GM21381 (cell line): ENCODE results near the gene SCP2D1.

Source experiments
- ATAC-seq: cut with Tn5 transposase; IDR thresholded peaks from one replicate; pipeline ENCODE4 v1.9.1; 2021; ENCODE audit warnings: mild to moderate bottlenecking, moderate library complexity; ENCODE audit not compliant: unreplicated experiment

SCP2D1 gene

GRCh38 chr20:18811904-18812303, 1.7 kb upstream of the SCP2D1 start:
- ATAC-seq, result no peak

DNA sequence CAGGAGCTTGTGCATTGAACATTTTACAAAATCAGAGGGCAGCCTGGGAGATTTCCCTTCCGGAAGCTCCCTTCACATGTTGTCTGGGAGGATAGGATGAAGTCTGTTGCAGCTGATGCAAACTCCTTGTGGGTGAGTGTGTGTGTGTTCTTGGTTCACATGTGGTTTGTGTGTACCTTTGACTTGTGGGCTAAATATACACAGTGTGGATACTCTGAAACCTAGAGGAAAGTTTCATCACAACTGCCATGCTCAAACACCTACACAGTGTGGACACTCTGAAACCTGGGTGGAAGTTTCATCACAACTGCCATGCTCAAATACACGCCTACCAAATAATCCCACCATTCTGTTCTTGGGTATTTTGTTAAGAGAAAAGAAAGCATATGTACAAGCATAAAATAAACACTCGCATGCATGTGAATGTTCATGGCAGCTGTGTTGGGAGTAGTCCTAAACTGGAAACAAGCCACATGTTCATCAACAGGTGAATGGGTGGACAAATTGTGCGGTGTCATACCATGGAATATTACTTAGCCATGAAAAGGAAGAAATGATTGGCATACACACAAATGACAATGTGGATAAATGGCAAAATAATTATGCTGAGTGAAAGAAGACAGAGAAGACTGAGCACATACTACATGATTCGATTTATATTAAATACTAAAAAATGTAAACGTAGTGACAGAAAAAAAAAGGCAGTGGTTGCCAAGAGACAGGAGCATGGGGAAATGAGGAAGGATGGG, 1.8 kb downstream of the SCP2D1 start:
- ATAC-seq, result no peak

DNA sequence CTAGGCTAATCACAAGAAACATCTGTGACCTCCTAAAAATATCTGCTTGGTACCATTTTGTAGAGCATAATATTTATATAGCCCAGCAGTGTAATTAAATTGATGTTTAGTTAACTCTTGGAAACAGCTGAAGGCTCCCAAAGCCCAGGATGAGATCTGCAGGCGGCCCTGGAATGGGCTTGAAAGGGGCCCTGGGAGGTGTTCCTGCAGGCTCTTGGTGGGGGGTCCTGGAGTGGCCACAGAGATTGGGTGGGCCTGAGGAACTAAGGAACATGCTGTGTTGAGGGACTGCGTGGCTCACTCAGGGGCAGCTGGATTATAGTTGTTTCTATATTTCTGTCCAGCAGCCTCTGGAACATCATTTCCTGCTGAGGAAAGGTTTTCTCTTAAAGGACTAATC, 9.2 kb downstream of the SCP2D1 start:
- ATAC-seq, result no peak

DNA sequence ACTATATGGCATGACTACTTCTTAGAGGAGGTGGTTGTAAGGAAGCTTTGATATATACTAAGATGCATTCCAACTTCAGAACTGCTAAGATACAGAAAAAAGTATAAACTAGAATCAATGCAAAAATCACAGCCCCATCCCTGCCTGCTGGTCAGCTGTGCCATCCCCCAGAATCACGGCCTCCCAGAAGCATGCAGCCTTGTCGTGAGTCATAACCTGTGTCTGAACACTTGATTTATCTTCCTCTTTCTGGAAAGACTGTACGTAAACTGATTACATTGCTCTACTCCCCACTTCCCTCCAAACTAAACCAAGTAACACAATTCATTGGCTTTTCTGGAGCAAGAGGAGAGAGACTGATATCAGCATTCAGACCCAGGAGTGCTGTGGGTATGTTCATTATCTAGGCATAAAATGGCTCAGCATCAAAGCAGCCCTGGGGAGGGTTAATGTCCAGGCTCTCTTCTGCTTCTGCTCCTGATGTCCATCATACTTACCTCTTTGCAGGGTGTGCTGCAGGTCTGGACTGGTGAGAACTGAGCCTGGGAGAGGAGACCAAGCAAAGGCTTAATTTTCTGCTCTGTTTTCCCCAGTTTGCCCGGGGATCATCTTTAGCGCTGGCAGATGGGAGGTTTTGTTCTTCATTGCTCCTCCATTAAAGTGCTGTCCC, 18.4 kb downstream of the SCP2D1 start:
- ATAC-seq, result no peak

GRCh38 chr20:18832546-18833200, 19.1 kb downstream of the SCP2D1 start:
- ATAC-seq, result no peak

GRCh38 chr20:18835466-18836256, 22.1 kb downstream of the SCP2D1 start:
- no peak for ATAC-seq

DNA sequence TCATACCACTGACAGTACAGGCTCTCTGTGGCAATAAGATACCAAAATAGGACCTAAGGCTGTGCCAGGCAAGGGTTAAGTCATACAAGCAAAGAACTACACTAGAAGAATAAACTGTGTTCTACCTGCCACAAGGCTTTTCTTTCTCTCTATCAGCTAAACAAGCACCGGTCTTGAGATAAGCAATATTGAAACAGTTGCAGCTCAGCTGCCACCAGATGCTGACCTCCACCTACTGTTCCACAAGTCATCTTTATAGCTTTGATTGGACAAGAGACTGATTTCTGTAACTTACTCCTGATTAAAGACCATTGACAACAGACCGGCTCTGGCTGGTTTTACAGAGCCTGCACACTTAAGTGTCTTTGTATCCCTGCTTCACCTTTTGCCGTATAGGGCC, 24.1 kb downstream of the SCP2D1 start:
- ATAC-seq, result no peak

GRCh38 chr20:18839507-18840247, 26.1 kb downstream of the SCP2D1 start:
- ATAC-seq, result no peak

DNA sequence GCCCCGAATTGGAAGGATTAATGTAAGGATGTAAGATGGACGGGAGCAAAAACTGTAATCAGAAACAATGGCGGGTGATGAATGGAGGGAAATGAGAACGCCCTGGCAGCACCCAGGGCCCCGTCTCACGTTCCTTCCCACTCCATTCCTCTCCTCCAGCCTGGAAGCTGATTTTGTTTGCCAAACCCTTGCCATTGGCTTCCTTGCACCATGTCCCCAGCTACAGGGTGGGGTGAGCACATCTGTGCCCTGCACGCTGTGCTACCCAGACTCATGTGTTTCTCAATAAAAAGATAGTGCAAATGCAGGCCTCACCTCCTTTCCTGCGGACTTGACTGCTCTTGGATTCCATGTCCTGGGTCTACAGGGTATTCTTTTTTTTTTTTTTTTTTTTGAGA, 26.7 kb downstream of the SCP2D1 start:
- no peak for ATAC-seq

DNA sequence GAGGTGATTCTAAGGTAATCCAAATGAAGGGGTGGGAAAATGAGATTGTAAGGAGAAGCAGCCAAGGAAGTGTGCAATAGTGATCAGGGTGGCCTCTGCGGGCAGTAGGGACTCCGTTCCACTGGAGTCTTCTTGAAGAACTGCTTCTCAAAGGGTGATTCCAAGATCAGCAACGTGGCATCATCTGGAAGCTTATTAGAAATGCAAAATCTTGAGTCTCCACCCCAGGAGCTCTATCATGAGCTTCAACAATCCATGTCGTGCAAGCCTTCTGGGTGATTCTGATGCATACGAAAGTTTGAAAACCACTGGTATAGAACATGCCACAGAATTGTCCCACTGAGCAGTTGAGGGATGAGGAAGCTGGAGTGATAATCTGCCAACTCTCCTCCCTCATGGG, 31.4 kb downstream of the SCP2D1 start:
- no peak for ATAC-seq

GRCh38 chr20:18847226-18847755, 33.7 kb downstream of the SCP2D1 start:
- ATAC-seq, result no peak

GRCh38 chr20:18849131-18849530, 35.5 kb downstream of the SCP2D1 start:
- ATAC-seq, result no peak

DNA sequence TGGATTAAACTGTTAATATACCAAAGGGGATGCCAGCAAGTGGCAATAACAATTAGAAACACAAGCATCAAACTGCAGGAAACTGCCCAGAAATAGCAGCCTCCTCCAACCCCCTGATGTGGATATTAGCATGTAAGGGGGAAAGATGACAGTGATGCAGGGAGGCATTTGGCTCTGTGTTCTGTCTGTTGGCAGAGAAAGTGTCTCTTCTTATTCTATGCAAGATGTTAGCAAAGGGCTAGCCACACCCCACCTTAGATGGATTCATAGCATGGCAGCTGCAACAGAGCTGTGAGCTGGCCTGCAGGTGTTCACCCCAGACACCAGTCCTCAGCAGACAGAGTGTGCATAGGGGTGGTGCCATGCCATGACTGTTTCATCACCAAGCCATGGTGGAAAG, 38.0 kb downstream of the SCP2D1 start:
- no peak for ATAC-seq

DNA sequence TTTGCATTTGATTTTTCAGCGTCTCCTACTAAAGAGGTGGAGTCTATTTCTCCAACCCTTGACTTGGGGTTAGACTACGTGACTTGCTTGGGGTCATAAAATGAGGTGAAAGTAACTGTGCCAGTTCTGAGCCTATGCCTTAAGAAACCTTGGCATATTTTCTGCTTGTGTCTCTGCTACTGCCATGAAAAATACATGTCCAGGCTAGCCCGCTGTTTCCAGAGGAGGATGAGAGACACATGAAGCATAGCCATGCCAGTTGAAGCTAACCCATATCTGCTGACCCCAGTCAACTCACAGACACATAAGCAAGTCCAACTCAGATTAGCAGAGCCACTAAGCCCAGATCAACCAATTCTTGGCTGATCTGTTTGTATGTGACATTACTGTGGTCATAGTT, 38.7 kb downstream of the SCP2D1 start:
- no peak for ATAC-seq

DNA sequence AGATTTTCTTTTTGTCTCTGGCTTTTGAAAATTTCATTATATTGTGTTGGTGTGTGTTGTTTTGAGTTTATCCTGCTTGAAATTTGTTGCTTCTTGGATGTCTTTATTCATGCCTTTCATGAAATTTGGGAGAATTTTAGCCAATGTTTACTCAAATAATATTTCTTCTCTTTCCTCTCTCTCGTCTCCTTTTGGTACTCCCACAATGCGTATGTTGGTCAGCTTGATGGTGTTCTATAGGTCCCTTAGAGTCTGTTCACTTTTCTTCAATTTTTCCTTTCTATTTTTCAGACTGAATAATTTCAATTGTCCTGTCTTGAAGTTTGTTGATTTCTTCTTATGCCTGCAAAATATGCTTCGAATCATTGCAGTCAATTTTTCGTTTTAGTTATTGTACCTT, 39.6 kb downstream of the SCP2D1 start:
- ATAC-seq, result no peak

- no peak for ATAC-seq
Observed at GRCh38 chr20:18853946-18854646, 40.5 kb downstream of the SCP2D1 start.

DNA sequence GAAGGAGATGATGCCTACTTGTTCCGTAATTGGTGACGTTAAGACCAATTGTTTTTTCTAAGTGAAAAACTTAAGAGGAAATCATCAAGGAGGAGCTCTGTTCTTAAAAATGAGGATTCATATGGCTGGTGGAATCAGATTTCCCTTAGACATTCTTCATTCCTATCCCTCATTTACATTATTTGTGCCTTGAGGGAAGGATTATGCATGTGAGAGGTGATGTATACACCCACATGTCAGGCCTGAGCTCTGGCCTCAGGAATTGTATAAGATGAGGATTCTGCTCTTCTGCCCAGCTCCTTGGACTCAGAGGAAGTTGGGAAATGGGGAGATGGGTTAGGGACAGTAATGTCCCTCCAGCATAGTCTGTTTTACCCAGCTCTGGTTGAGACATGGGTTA, 42.3 kb downstream of the SCP2D1 start:
- ATAC-seq, result no peak

GRCh38 chr20:18856873-18857272, 43.3 kb downstream of the SCP2D1 start:
- no peak for ATAC-seq

GRCh38 chr20:18857640-18858039, 44.1 kb downstream of the SCP2D1 start:
- no peak for ATAC-seq

DNA sequence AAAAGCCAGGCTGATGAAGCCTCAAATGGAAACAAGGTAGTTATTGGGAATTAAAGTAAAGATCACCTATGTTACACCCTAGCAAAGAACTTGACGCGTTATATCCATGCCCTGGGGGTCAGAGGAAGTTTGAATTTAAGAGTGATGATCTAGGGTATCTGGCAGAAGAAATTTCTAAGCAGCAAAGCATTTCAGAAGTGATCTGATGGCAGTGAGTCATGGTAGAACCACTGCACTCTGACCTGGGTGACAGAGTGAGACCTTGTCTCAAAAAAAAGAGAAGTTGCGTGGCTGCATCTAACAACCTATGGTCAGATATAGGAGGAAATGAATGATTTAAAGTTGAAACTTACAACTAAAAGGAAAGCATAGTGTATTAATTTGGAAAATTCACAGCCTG, 45.2 kb downstream of the SCP2D1 start:
- no peak for ATAC-seq
